K562 (cell line): ENCODE data around the gene KCNH8.

Source experiments
- ARID1B ChIP-seq: fragments of 450-650 bp; IDR thresholded peaks from 2 replicates; pipeline ENCODE4 v1.6.1; 2016; ENCODE audit warnings: antibody characterized with exemption, mild to moderate bottlenecking, inconsistent platforms
- FOXA1 ChIP-seq: fragments of 450-650 bp; IDR thresholded peaks from 2 replicates; pipeline ENCODE4 v1.6.1; 2016; ENCODE audit warnings: mild to moderate bottlenecking, borderline replicate concordance
- HDAC6 ChIP-seq: IDR thresholded peaks from 2 replicates; pipeline ENCODE4 v1.6.1; 2012; ENCODE audit warnings: low read depth, mild to moderate bottlenecking, control low read depth, inconsistent platforms, low read length, moderate library complexity
- HNRNPK ChIP-seq: fragments of 200-400 bp; formaldehyde crosslinking; IDR thresholded peaks from one replicate; pipeline ENCODE4 v1.6.1; 2018; ENCODE audit warnings: mild to moderate bottlenecking, low read depth, low read length; ENCODE audit not compliant: poor library complexity, severe bottlenecking
- KDM1A ChIP-seq, 2 experiments: fragments of 450-650 bp; IDR thresholded peaks; 2 replicates each; pipeline ENCODE4 v1.6.1; 2016; ENCODE audit warnings: mild to moderate bottlenecking in 2 of 2
- POLR2A ChIP-seq: fragments of 450-650 bp; conservative IDR thresholded peaks from 2 replicates; pipeline ENCODE4 v1.6.1; 2016
- POLR2AphosphoS5 ChIP-seq: IDR thresholded peaks from 2 replicates; pipeline ENCODE4 v1.6.1; 2011; ENCODE audit warnings: mild to moderate bottlenecking, low read depth, low read length, moderate library complexity; ENCODE audit not compliant: control insufficient read depth, insufficient read depth
- PRPF4 ChIP-seq: fragments of 200-400 bp; formaldehyde crosslinking; IDR thresholded peaks from one replicate; pipeline ENCODE4 v1.6.1; 2017; ENCODE audit warnings: low read length, low read depth, mild to moderate bottlenecking; ENCODE audit not compliant: insufficient read depth, poor library complexity, severe bottlenecking
- TF ChIP-seq, protein P1 (sequence below): IDR thresholded peaks from 2 replicates; pipeline ENCODE4 v1.6.1; 2014; ENCODE audit warnings: antibody characterized with exemption
- TF ChIP-seq, protein P2 (sequence below): fragments of 150-350 bp; IDR thresholded peaks from 2 replicates; pipeline ENCODE4 v1.6.1; 2014; ENCODE audit warnings: low read depth, mild to moderate bottlenecking, low read length, borderline replicate concordance

DNA sequence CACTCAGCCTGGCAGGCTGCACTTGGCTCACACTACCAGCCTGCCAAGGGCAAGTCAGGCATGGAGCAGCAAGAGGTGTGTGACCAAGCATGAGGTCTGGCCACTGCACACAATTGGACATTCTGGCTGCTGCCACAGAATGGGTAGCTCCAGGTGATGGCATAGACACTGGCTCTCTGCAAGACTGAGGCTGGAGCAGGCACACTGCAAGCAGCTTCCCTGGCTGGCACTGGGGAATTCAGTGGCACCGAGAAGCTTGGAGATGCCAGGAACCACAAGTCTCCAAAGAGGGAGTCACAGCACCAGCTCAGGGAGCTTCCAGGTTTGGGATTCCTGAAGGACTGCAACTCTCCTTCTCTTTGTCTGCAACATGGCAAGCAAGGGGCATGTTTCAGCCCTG, 42.0 kb upstream of the KCNH8 start:
- TF ChIP-seq, protein P1, sequence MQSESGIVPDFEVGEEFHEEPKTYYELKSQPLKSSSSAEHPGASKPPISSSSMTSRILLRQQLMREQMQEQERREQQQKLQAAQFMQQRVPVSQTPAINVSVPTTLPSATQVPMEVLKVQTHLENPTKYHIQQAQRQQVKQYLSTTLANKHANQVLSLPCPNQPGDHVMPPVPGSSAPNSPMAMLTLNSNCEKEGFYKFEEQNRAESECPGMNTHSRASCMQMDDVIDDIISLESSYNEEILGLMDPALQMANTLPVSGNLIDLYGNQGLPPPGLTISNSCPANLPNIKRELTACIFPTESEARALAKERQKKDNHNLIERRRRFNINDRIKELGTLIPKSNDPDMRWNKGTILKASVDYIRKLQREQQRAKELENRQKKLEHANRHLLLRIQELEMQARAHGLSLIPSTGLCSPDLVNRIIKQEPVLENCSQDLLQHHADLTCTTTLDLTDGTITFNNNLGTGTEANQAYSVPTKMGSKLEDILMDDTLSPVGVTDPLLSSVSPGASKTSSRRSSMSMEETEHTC = no peak
- TF ChIP-seq HDAC6 (no peak), ARID1B (no peak), POLR2AphosphoS5 (no peak), POLR2A (no peak), KDM1A (IDR thresholded peaks at IDR 0.05) (no peak), FOXA1 (no peak), HNRNPK (no peak), PRPF4 (no peak)
- TF ChIP-seq, protein P2, sequence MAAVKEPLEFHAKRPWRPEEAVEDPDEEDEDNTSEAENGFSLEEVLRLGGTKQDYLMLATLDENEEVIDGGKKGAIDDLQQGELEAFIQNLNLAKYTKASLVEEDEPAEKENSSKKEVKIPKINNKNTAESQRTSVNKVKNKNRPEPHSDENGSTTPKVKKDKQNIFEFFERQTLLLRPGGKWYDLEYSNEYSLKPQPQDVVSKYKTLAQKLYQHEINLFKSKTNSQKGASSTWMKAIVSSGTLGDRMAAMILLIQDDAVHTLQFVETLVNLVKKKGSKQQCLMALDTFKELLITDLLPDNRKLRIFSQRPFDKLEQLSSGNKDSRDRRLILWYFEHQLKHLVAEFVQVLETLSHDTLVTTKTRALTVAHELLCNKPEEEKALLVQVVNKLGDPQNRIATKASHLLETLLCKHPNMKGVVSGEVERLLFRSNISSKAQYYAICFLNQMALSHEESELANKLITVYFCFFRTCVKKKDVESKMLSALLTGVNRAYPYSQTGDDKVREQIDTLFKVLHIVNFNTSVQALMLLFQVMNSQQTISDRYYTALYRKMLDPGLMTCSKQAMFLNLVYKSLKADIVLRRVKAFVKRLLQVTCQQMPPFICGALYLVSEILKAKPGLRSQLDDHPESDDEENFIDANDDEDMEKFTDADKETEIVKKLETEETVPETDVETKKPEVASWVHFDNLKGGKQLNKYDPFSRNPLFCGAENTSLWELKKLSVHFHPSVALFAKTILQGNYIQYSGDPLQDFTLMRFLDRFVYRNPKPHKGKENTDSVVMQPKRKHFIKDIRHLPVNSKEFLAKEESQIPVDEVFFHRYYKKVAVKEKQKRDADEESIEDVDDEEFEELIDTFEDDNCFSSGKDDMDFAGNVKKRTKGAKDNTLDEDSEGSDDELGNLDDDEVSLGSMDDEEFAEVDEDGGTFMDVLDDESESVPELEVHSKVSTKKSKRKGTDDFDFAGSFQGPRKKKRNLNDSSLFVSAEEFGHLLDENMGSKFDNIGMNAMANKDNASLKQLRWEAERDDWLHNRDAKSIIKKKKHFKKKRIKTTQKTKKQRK = no peak
